GM18861 (cell line): ENCODE results near the gene DNAJC5.
"Not testable (repeated sequence)": the region's sequence is repeated elsewhere in the genome, so short reads cannot be mapped to it uniquely, and the experiment has no call there.

ENCODE experiments used
- ATAC-seq: cut with Tn5 transposase; IDR thresholded peaks from one replicate; pipeline ENCODE4 v1.9.1; 2021; ENCODE audit not compliant: unreplicated experiment

Gene DNAJC5, protein sequence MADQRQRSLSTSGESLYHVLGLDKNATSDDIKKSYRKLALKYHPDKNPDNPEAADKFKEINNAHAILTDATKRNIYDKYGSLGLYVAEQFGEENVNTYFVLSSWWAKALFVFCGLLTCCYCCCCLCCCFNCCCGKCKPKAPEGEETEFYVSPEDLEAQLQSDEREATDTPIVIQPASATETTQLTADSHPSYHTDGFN

DNA sequence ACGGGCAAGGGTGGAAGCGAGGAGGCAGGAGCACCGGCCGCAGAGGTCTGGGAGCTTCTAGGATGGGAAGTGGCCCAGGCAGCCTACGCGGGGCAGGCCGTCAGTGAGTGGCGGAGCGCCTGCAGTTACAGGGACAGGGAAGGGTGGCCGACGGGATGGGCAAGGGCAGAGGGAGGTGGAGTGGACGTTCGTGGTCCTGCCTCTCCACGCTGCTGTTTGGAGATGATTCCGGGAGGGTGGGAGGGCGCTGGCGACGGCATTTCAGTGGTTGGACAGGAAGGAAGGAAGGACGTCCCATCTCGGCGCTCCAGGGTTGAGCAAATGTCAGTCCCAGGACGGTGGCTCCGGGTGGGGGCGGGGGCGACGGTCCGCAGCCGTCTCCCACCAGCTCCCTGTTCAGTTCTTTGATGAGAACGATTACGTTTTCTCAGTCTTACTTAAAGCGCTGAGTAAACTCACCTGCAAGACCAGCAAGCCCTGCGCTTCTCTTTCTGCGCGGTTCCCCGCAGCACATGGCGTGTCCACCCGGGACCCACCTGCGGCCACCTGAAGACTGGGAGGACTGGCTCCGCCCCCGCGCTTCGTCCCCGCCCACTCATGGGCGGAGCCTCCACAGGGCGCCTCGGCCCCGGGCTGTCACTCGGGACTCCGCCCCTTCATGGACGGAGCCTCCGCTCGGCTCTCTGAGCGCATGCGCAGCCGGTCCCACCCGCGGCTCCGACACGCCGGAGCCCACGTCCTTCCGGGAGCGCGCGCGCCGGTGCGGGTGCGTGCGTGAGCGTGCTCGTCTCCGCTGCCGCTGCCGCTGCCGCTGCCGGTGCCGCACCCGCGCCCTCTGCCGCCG is at the start of gene DNAJC5:
Gene DNAJC5 (plus strand): TSS at position 769 of the 844 bp plus-strand sequence. CDS start 33,220 bp downstream, outside the sequence.
- ATAC-seq, result peak; percentile 78

DNA sequence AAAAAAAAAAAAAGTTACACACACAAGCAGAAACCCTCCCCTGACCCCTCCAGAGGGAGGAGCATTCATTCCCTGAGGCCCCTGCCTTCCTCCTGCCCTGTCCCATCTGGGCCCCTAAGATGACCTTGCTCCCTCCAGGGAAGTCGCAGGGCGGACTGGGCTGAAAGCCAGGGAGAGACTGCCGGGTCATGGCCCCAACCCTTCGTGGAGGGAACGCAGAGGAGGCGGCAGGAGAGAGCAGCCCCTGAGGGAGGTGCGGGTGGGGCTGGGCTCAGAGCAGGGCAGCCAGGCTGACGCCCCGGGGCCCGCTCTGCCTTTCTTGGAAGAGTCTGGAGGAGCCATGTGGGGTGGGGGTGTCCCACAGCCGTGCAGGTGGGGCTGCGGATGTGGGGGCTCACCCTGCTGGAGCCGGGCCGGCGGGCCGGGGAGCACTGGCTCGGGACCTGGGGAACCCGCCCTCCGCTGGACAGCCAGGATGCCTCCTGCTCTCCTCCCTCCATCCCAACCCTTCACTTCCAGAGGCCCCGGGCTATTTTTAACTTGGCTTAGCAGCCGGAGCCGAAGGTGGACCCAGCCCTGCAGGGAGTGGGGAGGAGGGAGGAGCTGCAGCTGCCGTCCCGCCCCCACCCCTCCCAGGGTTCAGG is 48.7 kb upstream of the DNAJC5 start:
- ATAC-seq, result no peak

GRCh38 chr20:63846888-63847236 is 48.1 kb upstream of the DNAJC5 start:
- no peak for ATAC-seq

DNA sequence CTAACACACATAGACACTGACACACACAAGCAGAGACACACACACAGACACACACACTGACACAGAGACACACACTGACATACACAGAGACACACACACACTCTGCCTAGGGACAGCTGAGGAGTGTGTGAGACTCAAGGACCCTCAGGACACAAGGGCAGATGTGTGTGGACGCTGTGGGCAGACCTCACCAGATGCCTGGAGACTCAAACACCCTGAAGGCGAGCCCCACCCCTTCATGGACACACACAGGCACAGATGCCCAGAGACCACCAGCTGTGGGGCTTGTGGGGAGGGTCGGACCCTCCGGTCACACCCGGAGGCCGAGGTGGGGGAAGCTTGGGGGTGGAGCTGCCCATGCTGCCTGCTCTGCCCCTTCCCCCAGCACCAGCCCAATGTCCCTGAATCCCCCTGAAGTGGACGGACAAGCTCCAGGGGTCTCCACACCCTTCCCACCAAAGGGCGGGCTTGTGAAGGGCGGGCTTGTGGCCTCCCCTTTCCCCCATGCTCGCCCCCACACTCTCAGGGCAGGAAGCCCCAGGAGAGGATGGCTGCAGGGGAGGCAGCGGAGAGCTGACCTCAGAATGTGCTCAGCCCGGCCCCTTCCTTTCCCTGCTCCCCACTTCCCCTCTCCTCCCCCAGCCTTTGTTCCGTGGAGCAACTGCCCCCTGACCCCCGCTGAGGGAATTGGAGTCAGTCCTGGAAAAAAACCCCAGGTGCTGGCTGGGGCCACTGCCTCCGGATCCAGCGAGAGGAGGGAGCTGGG is 47.5 kb upstream of the DNAJC5 start:
- no peak for ATAC-seq

DNA sequence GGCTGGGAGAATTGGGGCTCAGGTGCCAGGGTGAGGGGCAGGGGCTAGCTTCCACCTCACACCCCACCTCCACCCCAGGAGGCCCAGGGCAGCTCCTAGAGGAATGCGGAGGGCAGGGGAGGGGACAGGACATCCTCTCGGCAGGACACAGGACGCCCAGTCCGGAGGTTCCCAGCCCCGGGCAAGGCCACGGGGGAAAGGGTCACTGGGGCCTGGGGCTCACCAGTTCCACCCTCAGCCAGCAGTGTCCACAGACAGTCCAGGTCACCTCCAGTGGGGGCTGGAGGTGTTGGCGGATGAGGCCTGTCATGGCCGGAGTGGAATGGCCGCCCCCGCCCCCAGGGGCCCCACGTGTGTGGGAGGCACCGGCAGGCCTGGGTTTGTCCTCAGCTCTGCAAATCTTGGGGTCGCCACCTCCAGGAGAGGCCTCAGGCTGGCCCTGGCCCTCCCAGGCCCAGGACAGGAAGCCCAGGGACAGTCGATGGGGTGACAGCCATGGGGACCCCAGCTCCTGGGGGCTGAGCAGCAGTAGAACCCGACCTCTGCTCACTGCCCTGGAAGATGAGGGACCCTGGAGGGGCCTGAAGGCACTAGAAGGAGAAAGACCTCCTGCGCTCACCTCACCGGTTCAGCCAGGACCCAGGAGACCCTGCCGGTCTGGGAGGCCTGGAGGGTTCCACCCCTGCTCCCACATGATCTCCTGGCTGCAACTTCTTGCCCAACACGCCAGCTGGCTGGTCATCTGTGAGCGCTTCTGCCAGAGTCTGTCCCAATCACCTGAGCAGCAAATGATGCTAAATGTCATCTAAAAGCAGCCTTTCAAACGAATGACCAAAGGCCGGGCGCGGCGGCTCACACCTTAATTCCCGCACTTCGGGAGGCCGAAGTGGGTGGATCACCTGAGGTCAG is 46.7 kb upstream of the DNAJC5 start:
- no peak for ATAC-seq

- ATAC-seq, result peak; percentile 73
Measured at GRCh38 chr20:63850689-63851547, 44.0 kb upstream of the DNAJC5 start.

- not testable (repeated sequence) for ATAC-seq
Measured at GRCh38 chr20:63851548-63851943, 43.4 kb upstream of the DNAJC5 start.

DNA sequence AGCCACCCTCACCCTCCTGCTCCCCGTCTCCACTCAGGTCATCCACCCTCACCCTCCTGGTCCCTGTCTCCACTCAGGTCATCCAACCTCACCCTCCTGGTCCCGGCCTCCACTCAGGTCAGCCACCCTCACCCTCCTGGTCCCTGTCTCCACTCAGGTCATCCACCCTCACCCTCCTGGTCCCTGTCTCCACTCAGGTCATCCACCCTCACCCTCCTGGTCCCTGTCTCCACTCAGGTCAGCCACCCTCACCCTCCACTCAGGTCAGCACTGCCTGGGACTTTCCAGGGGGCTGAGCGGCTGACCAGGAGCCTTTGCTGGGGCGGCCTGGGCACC is 41.2 kb upstream of the DNAJC5 start:
- ATAC-seq, result not testable (repeated sequence)

- no peak for ATAC-seq
Measured at GRCh38 chr20:63854069-63854765, 40.7 kb upstream of the DNAJC5 start.

DNA sequence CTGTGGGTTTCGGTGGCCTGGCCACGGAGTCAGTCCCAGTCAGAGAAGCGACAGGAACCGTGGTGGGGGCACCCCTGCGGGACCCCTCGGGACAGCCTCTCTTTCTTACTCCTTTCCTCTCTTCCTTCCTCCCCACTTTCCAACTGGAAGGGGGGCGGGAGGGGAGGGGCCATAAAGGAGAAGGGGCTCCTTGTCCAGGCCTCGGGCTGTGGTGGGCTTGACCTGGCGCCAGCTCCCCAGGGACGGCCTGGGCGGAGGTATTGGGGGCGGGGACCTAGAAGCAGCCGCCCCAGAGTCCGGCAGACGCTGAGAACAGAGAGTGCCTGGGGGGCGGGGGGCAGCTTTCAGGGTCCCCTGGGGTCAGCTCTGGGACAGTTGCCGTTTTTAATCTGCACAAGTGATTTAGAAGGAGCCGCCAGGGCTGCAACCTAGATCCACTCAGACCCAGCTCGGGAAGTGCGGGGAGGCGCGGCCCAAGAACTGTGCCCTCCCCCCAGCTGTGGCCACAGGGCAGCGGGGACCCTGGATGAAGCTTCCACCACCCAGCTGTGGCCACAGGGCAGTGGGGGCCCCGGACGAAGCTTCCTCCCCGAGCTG is 40.1 kb upstream of the DNAJC5 start:
- ATAC-seq, result no peak

GRCh38 chr20:63855363-63856097 is 39.4 kb upstream of the DNAJC5 start:
- ATAC-seq, result no peak

GRCh38 chr20:63856098-63856511 is 38.8 kb upstream of the DNAJC5 start:
- ATAC-seq, result no peak

DNA sequence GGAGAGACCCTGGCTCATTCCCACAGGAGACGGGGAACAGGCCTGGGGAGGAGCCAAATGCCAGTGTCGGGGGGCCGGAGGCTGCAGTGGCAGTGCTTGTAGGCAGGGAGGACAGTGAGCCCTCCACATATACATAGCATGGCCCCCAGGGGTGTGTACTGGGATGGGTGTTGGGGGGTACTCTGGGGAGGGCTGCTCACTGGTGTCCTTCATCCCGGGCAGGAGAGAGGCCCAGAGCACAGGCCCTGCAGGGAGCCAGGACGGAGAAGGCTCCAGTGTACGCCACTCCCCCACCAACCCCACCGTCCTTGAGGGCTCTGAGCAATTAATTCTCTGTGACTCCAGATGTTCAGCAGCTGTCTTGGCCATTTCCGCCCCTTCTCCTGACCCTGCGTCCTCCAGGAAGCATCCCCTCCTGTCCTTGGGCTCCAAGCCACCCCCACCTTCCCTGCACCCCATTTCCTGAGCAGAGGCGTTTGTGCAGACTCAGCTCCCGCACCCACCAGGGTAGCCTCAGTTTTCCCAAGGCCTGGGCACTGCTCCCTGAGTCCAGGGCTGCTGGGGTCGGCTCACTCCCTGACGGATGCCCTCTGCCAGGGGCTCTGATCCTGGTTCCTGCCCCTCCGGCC is 37.0 kb upstream of the DNAJC5 start:
- ATAC-seq, result no peak

DNA sequence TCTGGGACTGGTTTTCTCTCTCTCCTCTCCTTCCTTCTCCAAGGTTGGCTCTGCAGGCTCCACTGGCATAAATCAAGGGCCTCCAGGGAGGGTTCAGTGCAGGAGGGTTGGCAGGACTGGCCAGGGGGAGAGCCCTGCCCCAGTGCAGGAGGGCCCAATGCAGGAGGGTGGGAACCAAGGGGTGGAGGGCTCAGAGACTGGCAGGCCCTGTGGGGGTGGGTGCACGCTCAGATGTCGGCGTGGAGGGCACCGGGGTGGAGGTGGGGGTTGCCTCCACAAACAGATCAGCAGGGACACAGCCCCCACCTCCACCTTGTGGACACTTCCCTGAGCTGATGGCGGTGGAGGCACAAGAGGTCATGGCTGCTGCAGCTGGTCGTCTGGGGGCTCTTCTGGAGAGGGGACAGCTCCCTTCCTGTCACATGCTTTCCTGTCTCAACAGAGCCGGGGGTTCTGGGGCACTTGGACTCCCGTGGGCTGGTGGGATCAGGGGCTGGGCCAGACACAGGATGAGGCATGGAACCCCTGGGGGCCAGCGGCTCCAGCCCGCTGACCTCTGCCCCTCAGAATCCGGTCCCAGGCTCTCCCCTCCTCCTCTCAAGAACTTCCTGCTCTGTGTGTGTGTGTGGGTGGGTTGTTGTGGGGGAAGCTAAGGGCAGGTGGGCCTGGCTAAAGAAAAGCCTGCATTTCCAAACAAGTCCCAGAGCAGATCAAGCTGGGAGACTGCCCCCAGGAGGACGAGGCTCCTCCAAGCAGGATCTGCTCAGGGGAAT is 36.3 kb upstream of the DNAJC5 start:
- no peak for ATAC-seq

- no peak for ATAC-seq
Measured at GRCh38 chr20:63859166-63859699, 35.7 kb upstream of the DNAJC5 start.

- no peak for ATAC-seq
Measured at GRCh38 chr20:63860325-63861051, 34.4 kb upstream of the DNAJC5 start.
